ENCODE results near the gene OR56A3. TPM values are rescaled to one million over a fixed set of nuclear protein-coding genes. Genes with fewer than 3 reads are reported as not detected.

Gene OR56A3, protein sequence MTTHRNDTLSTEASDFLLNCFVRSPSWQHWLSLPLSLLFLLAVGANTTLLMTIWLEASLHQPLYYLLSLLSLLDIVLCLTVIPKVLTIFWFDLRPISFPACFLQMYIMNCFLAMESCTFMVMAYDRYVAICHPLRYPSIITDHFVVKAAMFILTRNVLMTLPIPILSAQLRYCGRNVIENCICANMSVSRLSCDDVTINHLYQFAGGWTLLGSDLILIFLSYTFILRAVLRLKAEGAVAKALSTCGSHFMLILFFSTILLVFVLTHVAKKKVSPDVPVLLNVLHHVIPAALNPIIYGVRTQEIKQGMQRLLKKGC
- not detected in 2 replicates for total RNA-seq

DNA sequence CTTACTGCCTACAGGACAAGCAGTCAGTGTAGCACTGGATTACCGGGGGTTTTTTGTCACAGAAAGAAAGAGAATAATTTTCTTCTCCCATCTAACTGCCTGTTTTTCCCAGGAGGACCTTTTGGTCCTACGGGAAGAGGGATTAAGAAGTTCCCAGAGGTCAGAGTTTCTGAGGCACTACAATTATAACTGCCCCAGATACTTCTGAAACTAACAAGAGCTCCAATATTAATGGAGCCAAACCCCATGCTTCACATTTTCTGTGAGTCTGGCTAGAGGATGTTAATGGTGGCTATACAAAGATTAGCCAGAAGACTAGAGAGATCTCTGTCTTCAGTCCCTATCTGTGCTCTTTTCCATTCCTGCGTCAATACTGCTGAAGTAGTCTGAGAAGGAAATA lies at the start of gene OR56A3:
Gene OR56A3, plus strand, starts transcription at position 301 of the 400 bp plus-strand sequence. CDS start 5,096 bp downstream, outside the sequence.

DNA sequence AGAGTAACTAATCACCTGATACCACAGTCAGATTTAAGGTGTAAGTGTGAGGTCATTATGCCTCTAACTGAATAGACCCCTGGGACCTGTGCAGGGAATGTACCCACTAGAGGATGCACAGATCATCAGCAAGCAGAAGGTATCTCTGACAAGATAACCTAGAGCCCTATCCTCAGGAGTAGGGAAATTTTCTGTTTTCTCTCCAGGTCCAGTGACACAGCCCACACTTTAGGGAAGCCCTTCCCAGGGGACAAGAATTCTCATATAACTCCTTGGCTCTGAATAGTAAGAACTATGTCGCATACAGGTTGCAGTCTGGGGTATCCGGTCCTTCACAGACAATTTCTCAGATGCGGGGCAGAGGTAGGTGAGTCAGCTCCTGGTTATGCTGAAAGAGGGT lies 49.1 kb upstream of the OR56A3 start, which contains the start of gene OR52E5:
Gene OR52E5, plus strand, starts transcription at position 301 of the 400 bp plus-strand sequence. CDS start 7,569 bp downstream, outside the sequence.

DNA sequence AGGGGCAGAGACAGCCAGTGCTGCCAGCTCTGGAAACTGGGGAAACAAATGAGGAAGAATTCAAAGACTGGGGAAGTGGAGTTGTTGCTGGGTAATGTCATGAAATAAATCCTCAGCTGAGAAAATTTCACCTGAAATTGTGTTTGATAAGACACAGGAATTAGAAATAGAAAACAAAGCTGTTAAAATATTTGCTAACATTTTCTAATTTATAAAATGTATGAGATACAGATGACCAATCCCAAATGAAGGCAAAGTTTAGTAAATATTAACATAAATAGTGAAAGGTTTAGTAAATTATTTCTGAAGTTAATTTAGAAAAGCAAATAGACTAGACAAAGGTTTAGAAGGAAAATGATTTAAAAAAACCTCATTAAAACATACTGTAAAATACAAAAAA lies 26.3 kb downstream of the OR56A3 start, which contains the start of gene OR56A5:
Gene OR56A5, minus strand, starts transcription at position 101 of the 400 bp plus-strand sequence. Its CDS starts 0 bp downstream, at position 101.

DNA sequence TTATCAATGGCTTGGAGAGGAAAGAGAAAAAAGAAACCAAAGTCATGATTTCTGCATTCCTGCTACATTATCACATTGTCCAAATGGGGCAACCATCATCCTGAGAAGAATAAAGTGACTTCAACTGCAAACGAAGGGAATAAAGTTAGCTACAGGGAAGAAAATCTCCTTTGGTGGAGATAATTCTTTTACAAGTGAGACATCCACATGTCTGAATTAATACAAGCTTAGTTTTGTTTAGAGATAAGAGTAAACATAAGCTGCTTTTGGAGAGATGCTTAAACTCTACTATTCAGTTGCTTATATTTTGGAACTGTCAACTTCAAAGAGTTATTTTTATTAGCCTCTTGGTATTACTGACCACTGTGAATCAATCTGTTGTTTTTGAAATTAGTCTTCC lies 44.8 kb downstream of the OR56A3 start, which contains the start of gene OR52L1:
Gene OR52L1, minus strand, starts transcription at position 101 of the 400 bp plus-strand sequence. Its CDS starts 55 bp downstream, at position 46.

Other genes with a start within 250 kb of the OR56A3 start
- not detected in 2 replicates for gene OR56B1, start 205.8 kb upstream of the OR56A3 start, total RNA-seq
- gene OR52N4, start 188.0 kb upstream of the OR56A3 start, total RNA-seq = not detected in 2 replicates
- gene OR52N5, start 158.9 kb upstream of the OR56A3 start, total RNA-seq = not detected in 2 replicates
- not detected in 2 replicates for gene OR52N1, start 151.0 kb upstream of the OR56A3 start, total RNA-seq
- gene OR52N2, start 133.3 kb upstream of the OR56A3 start, total RNA-seq = not detected in 2 replicates
- gene OR52E6, start 100.4 kb upstream of the OR56A3 start, total RNA-seq = not detected in 2 replicates
- not detected in 2 replicates for gene OR52E8, start 84.6 kb upstream of the OR56A3 start, total RNA-seq
- gene OR52E4, start 61.6 kb upstream of the OR56A3 start, total RNA-seq = not detected in 2 replicates
- not detected in 2 replicates for gene OR52E5, start 49.0 kb upstream of the OR56A3 start, total RNA-seq
- gene OR56A5, start 26.2 kb downstream of the OR56A3 start, total RNA-seq = not detected in 2 replicates
- not detected in 2 replicates for gene OR52L1, start 44.7 kb downstream of the OR56A3 start, total RNA-seq
- not detected in 2 replicates for gene OR56A4, start 64.7 kb downstream of the OR56A3 start, total RNA-seq
- gene OR56A1, start 88.5 kb downstream of the OR56A3 start, total RNA-seq = not detected in 2 replicates
- not detected in 2 replicates for gene OR56B4, start 165.4 kb downstream of the OR56A3 start, total RNA-seq
- not detected in 2 replicates for gene OR52B2, start 228.1 kb downstream of the OR56A3 start, total RNA-seq

All from bronchus fibroblast of lung (primary cell).